Midbrain (tissue), 1 donor: Measurements from ENCODE around the gene AGPAT2.

Experiments
- DNase-seq: peaks from one replicate; lab custom pipeline; 2025; lab: John Stamatoyannopoulos, UW

Gene AGPAT2

DNA sequence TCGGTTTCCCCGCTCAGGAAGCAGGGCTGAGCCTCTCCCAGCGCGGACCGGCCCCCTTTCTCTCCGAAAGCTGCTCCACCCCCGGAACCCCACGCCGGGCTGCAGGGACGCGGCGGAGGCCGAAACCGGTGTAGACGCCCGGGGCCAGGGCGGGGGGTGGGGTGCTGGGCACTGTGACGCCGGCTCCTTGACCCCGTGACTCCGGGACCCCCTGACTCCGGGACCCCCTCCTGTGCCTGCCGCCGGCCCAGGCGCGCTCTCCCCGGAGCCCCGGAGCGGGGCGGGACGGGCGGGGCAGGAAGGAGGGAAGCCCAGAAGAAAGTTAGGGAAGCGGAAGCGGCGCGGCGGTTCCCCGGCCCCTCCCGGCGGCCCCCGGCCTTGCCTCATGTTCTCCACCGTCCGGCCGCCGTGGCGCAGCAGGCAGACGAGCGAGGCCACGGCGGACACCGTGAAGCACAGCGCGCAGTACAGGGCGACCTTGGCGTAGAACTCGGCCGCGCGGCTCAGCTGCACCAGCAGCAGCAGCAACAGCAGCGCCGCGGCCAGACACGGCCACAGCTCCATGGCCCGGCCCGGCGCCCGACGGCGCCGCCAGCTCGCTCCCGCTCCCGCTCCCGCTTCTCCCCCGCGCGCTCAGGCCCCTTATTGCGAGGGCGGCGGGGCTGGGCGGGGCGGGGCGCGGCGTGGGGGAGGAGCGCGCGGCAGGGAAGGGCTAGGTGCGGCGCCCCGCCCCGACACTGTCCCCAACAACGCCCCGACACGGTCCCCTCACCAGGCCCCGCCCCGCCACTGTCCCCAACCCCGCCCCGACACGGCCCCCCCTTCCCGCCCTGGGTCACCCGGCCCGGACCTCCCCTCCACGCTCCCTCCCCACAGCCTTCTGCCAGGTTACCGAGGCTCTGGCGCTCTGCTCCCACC lies at the start of gene AGPAT2:
Gene AGPAT2 (minus strand): TSS at position 664 of the 918 bp plus-strand sequence. CDS start 100 bp downstream, at position 564.
- no peak for DNase-seq

DNA sequence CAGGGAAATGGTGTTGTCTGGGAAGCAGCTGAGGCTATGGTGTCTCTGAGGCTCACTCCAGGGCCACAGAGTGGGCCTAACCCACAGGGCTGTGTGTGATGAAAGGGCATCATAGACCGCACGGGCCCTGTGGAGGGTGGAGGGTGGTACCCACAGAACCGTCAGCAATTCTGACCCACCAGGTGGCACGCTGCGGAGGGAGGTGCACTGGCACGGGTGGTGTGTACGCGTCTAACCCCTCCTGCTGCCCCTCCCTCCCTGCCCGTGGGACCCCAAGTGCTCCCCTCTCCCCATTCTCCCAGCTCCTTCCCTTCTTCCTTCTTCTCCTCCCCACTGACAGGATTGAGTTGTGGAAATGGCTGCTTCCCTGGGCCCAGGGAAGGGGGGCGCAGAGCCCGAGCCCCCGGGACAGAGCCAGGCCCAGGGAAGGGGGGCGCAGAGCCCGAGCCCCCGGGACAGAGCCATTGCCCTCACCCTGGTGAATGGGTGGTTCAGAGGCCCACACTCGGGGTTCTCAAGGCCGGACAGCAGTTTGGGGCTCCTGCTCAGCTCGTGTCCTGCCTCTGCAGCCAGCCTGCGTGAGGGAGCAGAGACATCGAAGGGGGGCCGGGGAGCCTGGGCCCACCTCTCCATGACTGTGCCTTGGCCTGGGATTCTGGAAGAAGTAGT lies 48.7 kb upstream of the AGPAT2 start:
- DNase-seq, result no peak

DNA sequence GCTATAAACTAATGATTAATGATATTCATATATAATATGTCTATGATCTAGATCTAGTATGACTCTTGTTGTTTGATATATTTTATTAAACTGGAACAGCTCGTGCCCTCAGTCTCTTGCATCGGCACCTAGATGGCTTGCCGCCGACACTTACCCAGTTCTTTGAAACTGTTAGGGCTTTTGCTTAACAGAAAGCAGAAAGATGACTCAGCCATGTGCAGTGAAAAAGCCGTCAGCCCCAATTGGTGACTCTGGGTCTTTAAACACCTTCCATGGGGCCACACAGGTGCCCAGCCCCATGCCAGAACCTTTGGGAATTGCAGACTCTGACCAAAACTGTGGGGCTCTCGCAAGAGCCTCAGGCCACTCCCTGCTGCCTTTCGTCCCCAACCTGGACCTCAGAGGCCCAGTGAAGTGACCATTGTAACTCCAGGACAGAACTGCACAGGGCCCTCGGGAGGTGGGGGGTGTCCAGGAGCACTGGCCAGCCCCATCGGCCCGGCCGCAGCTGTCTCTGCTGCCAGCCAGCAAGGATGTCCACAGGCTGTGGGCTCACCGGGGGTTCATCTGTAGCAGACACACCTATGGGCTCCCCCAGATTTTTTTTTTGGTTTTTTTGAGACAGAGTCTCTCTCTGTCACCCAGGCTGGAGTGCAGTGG lies 47.7 kb upstream of the AGPAT2 start:
- no peak for DNase-seq

DNA sequence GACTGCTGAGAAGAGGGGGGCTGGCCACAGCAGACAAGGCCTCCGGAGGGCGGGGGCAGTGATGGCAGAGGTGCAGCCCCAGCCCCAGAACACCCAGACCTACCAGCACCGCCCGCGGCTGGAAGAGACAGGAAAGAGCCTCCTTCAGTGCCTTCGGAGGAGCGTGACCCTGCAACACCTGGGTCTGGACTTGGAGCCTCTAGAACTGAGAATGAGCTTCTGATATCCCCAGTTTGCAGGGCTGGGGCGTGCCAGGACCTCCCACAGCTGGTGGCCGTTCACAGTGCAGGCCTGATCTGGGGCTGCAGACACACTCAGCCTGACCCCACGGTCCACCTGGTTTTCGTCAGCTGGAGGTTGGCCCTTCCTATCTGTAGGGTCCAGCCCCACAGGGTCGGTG lies 46.4 kb upstream of the AGPAT2 start:
- no peak for DNase-seq

DNA sequence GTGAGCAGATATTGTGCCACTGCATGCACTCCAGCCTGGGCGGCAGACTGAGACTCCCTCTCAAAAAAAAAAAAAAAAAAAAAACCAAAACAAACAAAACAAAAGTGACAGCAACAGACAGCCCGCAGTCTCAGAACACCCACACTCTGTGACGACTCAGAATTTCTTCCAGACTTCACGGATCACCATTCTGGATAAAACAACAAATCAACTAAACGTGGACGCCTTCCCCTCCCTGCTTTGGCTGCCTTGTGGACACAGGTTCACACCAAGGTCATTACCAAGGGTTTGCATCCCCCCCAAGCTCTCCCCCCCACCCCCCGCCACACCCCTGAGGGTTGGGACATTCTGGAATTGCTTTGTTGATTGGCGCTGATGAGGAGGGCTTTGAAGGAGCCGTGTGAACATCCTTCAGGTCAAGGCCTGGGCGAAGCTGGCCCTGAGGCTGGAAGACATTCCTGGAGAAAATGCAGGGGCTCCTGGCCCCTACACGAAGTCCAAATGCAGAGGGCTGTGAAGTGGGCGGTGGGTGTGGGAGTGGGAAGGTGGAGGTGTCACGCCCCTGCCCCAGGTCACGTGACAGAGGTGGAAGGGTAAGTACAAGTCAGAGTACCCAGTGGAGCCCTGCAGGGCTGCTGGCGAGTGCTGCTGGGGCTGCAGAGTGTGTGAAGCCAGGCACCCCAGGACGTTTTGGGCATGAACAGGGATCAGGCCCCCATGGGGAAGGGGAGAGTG lies 45.4 kb upstream of the AGPAT2 start:
- DNase-seq, result no peak

DNA sequence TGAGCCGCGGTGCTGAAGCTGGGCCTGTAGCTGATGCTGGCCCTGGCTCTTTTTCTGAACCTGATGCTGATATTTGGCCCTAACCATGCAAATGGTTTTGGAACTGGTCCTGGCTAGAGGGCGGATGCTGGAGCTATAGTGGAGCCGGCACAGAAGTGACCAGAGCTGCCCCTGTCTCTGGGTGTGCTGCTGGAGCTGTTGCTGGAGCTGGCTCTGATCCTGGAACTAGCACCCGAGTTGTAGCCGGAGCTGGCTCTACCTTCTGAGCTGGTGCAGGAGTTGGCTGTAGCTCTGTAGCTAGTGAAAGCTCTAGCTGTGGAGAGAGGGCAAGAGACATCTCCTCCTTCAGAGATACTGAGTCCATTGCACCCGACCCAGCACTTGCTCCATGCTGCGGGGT lies 42.7 kb upstream of the AGPAT2 start:
- DNase-seq, result no peak

DNA sequence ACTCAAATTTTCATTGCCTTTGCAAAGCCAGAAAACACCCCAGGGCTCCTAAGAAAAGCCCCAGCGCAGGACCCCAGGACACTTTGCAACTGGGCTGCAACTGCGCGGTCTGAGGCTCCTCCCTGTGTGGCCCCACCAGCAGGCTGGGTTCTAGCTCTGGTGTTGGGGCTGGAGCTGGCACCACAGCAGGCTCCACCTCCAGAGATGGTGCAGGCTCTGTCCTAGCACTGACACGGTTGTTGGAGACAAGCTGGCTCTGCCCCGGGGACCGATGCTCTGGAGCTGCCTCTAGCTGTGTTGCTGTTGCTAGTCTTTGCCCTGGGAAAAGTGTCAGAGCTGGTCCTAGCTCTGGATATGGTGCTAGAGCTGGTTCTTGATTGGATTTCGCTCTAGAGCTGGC lies 41.9 kb upstream of the AGPAT2 start:
- no peak for DNase-seq

DNA sequence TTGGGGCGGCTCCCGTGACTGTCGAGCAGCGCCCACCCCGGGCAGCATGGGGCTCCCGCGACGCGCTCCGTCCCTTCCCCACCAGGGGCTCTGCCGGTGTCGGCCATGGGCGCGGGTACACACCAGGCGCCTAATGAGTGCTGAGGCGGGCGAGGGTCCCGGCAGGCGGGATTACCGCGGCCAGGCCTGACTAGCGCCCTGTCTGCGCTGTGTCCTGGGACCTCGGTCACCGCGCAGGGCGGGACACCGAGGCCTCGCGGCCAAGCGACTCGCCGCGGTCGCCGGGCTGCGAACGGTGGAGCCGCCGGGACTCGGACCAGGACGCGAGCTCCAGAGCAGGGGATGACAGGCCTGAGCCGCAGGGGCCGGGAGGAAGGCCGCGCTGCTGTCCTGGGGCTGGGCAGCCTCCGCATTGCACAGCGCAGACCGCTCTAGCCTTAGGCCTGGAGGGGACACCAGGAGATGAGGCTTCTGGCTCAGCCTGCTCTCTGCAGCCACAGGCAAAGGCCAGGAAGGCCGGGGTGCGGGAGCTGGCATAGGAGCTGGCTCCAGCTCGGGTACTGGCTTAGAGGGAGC lies 41.4 kb upstream of the AGPAT2 start:
- no peak for DNase-seq

DNA sequence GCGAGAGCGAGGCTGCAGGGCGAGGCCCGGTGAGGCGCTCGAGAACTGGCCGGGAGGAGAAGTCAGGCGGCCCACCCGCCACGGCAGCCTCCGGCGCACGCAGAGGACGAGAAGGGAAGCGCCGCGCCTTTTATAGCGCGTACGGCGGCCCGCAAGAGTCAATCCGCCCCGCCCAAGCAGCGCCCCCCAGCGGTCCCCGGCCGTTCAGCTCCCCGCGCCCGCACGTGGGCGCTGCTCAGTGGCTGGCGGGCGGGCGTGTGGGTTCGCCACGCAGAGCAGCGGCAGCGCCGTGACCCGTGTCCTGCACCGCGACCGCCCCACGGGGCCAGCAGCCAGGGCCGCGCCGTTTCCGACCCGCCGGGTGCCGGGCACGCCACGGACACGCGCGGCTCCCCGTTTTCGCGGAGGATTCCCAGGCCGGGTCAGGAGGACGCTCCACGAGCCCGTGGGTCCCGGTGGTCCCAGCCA lies 40.9 kb upstream of the AGPAT2 start:
- peak; percentile 87 for DNase-seq

DNA sequence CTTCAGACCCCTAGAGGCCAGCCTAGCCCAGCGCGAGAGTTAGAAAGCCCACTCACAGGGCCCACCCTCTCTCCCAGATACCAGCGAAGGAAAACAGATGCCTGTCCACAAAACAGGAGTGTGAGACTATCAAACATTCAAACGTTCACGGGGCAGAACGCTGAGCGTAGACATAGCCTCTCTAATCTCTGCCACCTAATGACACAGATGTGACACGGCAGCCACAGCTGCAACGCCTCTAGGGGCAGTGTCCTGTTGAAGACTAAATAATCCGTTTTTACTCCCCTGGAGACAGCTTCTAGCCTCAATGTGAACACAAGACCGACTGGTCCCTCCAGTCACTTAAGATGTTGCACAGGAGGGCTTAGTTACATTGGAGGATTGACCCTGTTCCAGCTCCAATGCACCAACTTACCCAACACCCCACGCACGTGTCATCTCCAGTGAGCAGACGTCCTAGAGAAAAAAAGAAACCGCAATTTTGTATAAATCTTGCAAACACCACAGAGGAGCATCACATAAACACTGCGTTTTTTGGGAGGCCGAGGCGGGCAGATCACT lies 39.5 kb upstream of the AGPAT2 start:
- DNase-seq, result no peak

DNA sequence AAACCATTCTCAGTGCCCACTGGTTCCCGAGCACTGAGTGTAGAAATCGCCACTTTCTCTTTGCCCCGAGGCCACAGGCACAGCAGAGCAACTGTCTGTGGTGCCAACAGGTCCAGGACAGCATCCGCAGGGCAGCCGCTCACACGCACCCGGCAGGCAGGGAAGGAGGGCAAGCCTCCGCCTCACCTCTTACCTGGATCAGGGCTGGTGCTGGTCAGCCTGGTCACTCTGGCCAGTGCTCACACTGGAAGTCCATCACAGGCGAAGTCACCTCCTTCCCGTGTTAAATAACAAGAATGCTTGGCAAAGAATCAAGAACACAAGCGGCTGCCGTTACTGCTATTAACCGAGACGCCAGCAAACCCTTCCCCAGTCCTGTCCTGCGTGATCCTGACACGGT lies 38.9 kb upstream of the AGPAT2 start:
- DNase-seq, result no peak

DNA sequence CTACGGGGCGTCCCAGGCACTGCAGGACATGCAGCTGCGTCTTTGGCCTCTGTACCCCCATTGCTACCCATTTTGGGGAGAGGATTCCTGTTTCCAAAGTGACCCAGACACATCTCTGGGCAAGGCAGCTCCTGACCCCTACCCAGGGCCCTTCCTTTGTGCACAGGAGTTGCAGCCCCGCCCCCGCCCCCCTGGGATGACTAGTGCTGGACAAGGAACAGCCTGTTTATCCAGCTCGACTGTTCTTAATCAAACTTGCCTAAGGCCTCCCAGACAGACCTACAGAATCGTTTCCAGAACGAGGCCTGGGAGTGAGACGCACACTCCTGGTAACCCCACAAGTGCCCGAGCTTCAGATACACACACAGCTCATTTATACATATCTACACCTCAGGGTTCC lies 38.4 kb upstream of the AGPAT2 start:
- DNase-seq, result no peak

DNA sequence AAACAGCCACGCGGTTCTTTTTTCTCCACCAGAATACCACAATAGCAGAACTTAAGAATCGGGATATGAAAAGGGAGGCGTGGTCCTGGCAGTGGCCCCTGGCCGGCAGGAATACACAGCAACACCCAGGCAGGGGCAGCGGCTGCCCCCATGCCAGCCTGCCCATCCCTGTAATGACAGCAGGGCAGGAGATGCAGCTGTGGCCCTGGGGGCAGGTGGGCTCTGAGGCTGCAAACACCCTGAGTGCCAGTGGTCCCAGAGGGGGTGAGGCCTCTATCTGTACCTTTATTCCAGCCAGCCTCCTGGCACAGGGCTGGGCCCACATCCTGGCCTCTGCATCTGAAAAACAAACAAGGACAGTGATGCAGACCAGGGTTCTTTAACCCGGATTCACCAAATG lies 37.5 kb upstream of the AGPAT2 start:
- no peak for DNase-seq

DNA sequence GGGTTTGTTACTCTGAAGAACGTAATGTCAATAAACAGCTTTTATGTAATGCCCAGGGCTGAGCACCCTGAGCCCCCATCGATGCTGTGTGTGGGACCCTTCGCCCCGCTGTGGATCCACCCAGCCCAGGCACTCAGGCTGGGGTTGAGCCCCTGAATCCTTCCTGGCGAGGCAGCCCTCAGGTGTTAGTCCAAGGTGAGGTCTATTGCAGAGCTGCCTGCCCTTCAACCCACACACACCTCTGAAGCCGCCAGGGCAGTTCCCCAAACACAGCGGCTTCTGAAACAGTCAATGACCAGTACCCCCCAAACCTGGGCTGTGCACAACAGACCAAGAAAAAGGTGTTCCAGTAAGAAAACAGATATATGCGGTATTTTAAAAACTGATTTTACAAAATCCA lies 36.7 kb upstream of the AGPAT2 start:
- no peak for DNase-seq

DNA sequence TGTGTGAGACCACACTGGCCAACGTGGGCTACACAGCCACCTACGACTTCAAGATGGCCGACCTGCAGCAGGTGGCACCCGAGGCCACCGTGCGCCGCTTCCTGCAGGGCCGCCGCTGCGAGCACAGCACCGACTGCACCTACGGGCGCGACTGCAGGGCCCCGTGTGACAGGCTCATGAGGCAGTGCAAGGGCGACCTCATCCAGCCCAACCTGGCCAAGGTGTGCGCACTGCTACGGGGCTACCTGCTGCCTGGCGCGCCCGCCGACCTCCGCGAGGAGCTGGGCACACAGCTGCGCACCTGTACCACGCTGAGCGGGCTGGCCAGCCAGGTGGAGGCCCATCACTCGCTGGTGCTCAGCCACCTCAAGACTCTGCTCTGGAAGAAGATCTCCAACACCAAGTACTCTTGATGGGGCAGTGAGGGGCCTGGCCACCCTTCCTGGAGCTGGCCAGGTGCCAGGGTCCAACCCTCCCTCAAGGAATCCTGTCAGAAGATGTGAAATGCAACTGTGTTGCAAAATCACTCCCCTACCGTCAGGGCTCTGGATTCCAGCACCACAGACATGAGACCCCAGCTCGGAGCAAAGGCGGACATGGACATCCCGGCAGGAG lies 36.2 kb upstream of the AGPAT2 start:
- no peak for DNase-seq

DNA sequence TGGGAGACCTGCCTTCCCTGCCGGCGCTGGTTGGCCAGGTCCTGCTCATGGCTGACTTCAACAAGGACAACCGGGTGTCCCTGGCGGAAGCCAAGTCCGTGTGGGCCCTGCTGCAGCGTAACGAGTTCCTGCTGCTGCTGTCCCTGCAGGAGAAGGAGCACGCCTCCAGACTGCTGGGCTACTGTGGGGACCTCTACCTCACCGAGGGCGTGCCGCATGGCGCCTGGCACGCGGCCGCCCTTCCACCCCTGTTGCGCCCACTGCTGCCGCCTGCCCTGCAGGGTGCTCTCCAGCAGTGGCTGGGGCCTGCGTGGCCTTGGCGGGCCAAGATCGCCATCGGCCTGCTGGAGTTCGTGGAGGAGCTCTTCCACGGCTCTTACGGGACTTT lies 35.7 kb upstream of the AGPAT2 start:
- no peak for DNase-seq

DNA sequence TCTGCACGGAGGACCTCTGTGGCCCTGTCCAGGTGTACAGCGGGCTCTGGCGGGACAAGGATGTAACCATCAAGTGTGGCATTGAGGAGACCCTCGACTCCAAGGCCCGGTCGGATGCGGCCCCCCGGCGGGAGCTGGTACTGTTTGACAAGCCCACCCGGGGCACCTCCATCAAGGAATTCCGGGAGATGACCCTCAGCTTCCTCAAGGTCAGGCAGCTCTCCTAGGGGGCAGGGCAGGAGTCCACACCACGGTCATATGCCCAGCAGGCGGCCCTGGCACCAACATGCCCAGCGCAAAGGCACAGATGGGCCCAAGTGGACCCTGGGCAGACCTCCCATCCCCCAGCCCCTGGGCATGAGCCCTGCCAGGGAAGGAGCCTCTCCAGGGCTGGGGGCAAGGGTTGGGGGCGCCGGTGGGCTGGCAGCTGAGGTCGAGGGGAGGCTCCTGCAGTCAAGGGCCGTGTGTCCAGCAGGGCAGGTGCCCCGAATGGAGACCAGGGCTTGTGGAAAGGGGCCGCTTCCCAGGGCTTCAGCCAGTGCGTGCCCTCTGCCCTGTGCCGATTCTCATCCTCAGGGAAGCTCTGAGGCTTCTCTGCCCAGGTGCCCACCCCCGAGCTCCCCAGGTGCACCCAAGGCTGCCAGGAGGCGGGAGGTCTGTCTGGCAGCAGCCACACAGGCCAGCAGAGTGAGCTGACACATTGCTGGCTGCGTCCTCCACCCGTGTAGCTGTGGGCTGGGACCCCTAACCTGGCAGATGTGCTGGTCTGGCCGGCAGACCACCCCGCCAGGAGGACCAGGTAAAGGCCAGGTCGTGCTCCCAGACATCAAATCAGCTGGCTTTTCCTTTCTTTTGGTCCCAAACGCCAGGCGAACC lies 35.1 kb upstream of the AGPAT2 start:
- DNase-seq, result no peak

DNA sequence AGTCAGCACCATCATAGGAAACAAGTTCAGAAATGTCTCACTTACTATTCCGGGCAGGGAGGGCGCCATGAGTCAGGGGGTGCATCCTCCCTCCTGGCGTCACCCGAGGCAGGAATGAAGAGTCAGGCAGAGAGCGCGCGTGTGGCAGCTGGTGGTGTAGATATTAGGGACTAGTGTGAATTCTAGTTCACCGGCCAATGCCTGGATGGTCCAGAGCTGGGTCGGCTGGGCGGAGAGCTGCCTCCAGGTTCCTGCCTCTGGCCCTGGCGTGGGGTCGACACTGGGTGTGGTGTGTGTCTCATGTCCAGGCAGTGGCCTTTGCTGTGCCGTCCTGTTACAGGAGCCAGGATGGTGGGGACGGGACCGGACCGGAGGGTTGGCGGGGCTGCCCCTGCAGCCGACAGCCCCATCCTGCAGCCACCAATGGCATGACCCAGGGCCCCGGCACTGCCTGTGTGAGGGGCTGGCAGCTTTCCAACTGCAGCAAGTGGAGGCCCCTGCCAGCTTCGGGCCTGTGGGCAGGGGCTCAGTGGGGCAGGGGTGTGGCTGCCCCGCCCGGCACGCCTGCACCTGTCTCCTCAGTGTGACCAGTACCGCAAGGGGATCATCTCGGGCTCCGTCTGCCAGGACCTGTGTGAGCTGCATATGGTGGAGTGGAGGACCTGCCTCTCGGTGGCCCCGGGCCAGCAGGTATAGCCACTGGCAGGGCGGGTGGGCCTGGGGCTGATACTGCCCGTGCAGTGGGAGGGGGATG lies 34.3 kb upstream of the AGPAT2 start:
- no peak for DNase-seq

DNA sequence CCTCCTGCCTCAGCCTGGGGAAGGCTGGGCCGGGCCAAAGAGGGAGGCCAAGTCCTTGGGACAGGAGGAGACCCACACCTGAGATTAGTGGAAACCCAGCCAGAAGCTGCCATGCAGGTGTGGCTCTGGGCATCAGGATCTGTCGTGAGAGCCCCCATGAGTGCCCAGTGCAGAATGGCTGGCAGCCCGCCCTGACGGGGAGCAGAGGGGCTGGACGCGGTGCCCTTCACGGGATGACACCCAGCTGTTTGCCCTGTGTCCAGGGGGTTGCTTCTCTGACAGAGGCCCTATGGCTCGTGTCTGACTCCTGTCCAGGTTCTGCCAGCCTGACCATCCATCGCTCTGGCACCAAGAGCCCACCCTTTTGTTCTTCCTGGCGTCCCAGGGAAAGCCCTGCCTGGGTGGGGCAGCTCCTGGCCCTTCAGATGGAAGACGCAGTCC lies 33.7 kb upstream of the AGPAT2 start:
- DNase-seq, result no peak
